ENCODE measurements around the gene CDH16.
A peak's percentile ranks its signal among the peaks of the same experiment; 100 is the strongest.

Gene CDH16

GRCh38 chr16:66872943-66873684 lies 45.6 kb downstream of the CDH16 start (continued):
- no peak for TF ChIP-seq ZNF362 (tag by site-specific recombination; IDR thresholded peaks at IDR 0.05)
- no peak for TF ChIP-seq ZNF23 (tag by site-specific recombination; IDR thresholded peaks at IDR 0.05; ENCODE audit: borderline replicate concordance)
- peak; percentile 74 for TF ChIP-seq ZEB2 (tag by site-specific recombination; IDR thresholded peaks at IDR 0.05)
- no peak for TF ChIP-seq RBAK (tag by site-specific recombination; IDR thresholded peaks at IDR 0.05)
- TF ChIP-seq ZNF701 (tag by site-specific recombination; IDR thresholded peaks at IDR 0.05): no peak
- TF ChIP-seq ZBTB21 (tag by site-specific recombination; IDR thresholded peaks at IDR 0.05): 0 out of 2 replicates have a peak, but pooled peaks have one; percentile 20
- TF ChIP-seq OVOL3 (tag by site-specific recombination; IDR thresholded peaks at IDR 0.05): no peak
- no peak for TF ChIP-seq GLI4 (tag by site-specific recombination; IDR thresholded peaks at IDR 0.05)
- TF ChIP-seq HOXC10 (CRISPR knock-in tag; IDR thresholded peaks at IDR 0.05): no peak
- peak; percentile 71 for TF ChIP-seq EGR2 (tag by site-specific recombination; IDR thresholded peaks at IDR 0.05; ENCODE audit: low read depth)
- TF ChIP-seq ZNF624 (tag by site-specific recombination; IDR thresholded peaks at IDR 0.05): no peak
- TF ChIP-seq ZNF645 (tag by site-specific recombination; IDR thresholded peaks at IDR 0.05): no peak
- peak; percentile 60 for TF ChIP-seq ZNF366 (tag by site-specific recombination; conservative IDR thresholded peaks at IDR 0.05)
- TF ChIP-seq KLF17 (tag by site-specific recombination; IDR thresholded peaks at IDR 0.05): peak; percentile 40; the same call in 1 of the 2 replicates
- 0 out of 2 replicates have a peak, but pooled peaks have one; percentile 15 for TF ChIP-seq ZBTB8A (tag by site-specific recombination; IDR thresholded peaks at IDR 0.05)

GRCh38 chr16:66872559-66872942 lies 46.1 kb downstream of the CDH16 start:
- H3K4me3 ChIP-seq (ENCODE audit: low read depth, low read length): no peak overlapping the region; the same call in 1 of the 2 replicates
- no peak for TF ChIP-seq ZNF335 (tag by site-specific recombination; conservative IDR thresholded peaks at IDR 0.05)
- TF ChIP-seq ZNF404 (tag by site-specific recombination; IDR thresholded peaks at IDR 0.05): no peak
- TF ChIP-seq, protein P1, sequence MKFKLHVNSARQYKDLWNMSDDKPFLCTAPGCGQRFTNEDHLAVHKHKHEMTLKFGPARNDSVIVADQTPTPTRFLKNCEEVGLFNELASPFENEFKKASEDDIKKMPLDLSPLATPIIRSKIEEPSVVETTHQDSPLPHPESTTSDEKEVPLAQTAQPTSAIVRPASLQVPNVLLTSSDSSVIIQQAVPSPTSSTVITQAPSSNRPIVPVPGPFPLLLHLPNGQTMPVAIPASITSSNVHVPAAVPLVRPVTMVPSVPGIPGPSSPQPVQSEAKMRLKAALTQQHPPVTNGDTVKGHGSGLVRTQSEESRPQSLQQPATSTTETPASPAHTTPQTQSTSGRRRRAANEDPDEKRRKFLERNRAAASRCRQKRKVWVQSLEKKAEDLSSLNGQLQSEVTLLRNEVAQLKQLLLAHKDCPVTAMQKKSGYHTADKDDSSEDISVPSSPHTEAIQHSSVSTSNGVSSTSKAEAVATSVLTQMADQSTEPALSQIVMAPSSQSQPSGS (tag by site-specific recombination; IDR thresholded peaks at IDR 0.05; ENCODE audit: low read depth): no peak
- no peak for TF ChIP-seq ZNF623 (tag by site-specific recombination; IDR thresholded peaks at IDR 0.05)
- TF ChIP-seq ZBTB20 (tag by site-specific recombination; IDR thresholded peaks at IDR 0.05): no peak
- CTCF ChIA-PET: interaction anchor here (0.6 to 7.5 kb wide), 26 partner anchors 9 to 507 kb away, joined by 3 to 74 read pairs (median 4); partner anchors contain the start of gene NAE1
- no peaks in the 10 kb centered on the region for H3K36me3 ChIP-seq (ENCODE audit: control insufficient read depth in 2 of 2, insufficient read depth in 1 of 2, low read length in 2 of 2)
- no peak overlapping the region; the same call in 1 of the 2 replicates for H3K27ac ChIP-seq (ENCODE audit: extremely low read depth, low read depth, low read length)
- POLR2A ChIA-PET: interaction anchor here (0.6 to 1.2 kb wide), 7 partner anchors 42 to 321 kb away, joined by 3 to 13 read pairs (median 3); partner anchors contain the start of genes CMTM4 and NAE1
- H3K9me3 ChIP-seq (ENCODE audit: control insufficient read depth, insufficient read depth, low read depth, low read length): no peaks in the 10 kb centered on the region
- H3K4me1 ChIP-seq (ENCODE audit: control insufficient read depth, insufficient read depth, low read length): no peaks in the 10 kb centered on the region

Data from HEK293 (cell line).